ENCODE data around the gene EDEM1.

EDEM1 gene

GRCh38 chr3:5220667-5221431 lies 33.3 kb downstream of the EDEM1 start:
- peaks cover 22% of the 10 kb centered on the region for H3K36me3 ChIP-seq (ENCODE audit: insufficient read depth, insufficient read length, low read length)
- H3K27me3 ChIP-seq (ENCODE audit: insufficient read depth, insufficient read length): no peaks in the 10 kb centered on the region
- H3K9me3 ChIP-seq (ENCODE audit: insufficient read depth, low read length): no peaks in the 10 kb centered on the region
- TF ChIP-seq ZNF274 (IDR thresholded peaks at IDR 0.05; ENCODE audit: low read depth, low read length) (no peak), SUZ12 (IDR thresholded peaks at IDR 0.05; ENCODE audit: extremely low read depth, insufficient read depth, insufficient read length) (no peak), YY1 (IDR thresholded peaks at IDR 0.05; ENCODE audit: insufficient read depth, insufficient read length) (no peak)
- no peak for DNase-seq (ENCODE audit: low read depth, low spot score)
- no peak overlapping the region for H3K4me3 ChIP-seq (ENCODE audit: insufficient read length, low read depth)
- H3K4me1 ChIP-seq (ENCODE audit: insufficient read depth, insufficient read length): no peaks in the 10 kb centered on the region
- H3K9ac ChIP-seq (ENCODE audit: insufficient read length, low read depth): no peak overlapping the region

DNA sequence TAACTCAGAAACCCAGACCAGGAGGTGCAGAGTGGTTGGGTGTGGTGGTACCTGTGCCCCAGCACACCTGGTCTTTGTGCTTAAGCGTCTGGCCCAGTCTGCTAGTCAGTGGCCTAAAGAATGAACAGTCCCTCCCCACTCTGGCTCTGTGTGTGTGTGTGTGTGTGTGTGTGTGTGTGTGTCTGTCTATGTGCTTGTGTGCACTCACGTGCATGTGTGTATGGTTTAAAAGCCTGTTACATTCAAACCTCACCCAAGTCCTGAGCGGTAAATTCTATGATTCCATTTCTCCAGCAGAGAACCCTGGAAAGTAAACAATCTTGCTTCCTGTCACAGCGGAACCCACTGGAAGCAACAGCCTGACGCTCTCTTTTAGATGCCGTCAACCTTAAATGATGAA lies 34.2 kb downstream of the EDEM1 start:
- no peaks in the 10 kb centered on the region for H3K27me3 ChIP-seq (ENCODE audit: insufficient read depth, insufficient read length)
- TF ChIP-seq SUZ12 (IDR thresholded peaks at IDR 0.05; ENCODE audit: extremely low read depth, insufficient read depth, insufficient read length) (no peak), YY1 (IDR thresholded peaks at IDR 0.05; ENCODE audit: insufficient read depth, insufficient read length) (no peak), ZNF274 (IDR thresholded peaks at IDR 0.05; ENCODE audit: low read depth, low read length) (no peak)

GRCh38 chr3:5222283-5223005 lies 34.9 kb downstream of the EDEM1 start:
- Histone ChIP-seq H3K9ac (ENCODE audit: insufficient read length, low read depth) (no peak overlapping the region), H3K4me1 (ENCODE audit: insufficient read depth, insufficient read length) (no peaks in the 10 kb centered on the region), H3K27me3 (ENCODE audit: insufficient read depth, insufficient read length) (no peaks in the 10 kb centered on the region), H3K9me3 (ENCODE audit: insufficient read depth, low read length) (no peaks in the 10 kb centered on the region), H3K36me3 (ENCODE audit: insufficient read depth, insufficient read length, low read length) (peaks cover 8% of the 10 kb centered on the region), H3K4me3 (ENCODE audit: insufficient read length, low read depth) (no peak overlapping the region)
- TF ChIP-seq ZNF274 (IDR thresholded peaks at IDR 0.05; ENCODE audit: low read depth, low read length) (no peak), SUZ12 (IDR thresholded peaks at IDR 0.05; ENCODE audit: extremely low read depth, insufficient read depth, insufficient read length) (no peak), YY1 (IDR thresholded peaks at IDR 0.05; ENCODE audit: insufficient read depth, insufficient read length) (no peak)
- DNase-seq (ENCODE audit: low read depth, low spot score): no peak

More for the DNA sequence above, 34.2 kb downstream of the EDEM1 start:
- no peaks in the 10 kb centered on the region for H3K9me3 ChIP-seq (ENCODE audit: insufficient read depth, low read length)
- no peak overlapping the region for H3K9ac ChIP-seq (ENCODE audit: insufficient read length, low read depth)
- H3K36me3 ChIP-seq (ENCODE audit: insufficient read depth, insufficient read length, low read length): peaks cover 14% of the 10 kb centered on the region
- no peaks in the 10 kb centered on the region for H3K4me1 ChIP-seq (ENCODE audit: insufficient read depth, insufficient read length)
- H3K4me3 ChIP-seq (ENCODE audit: insufficient read length, low read depth): no peak overlapping the region
- no peak for DNase-seq (ENCODE audit: low read depth, low spot score)

DNA sequence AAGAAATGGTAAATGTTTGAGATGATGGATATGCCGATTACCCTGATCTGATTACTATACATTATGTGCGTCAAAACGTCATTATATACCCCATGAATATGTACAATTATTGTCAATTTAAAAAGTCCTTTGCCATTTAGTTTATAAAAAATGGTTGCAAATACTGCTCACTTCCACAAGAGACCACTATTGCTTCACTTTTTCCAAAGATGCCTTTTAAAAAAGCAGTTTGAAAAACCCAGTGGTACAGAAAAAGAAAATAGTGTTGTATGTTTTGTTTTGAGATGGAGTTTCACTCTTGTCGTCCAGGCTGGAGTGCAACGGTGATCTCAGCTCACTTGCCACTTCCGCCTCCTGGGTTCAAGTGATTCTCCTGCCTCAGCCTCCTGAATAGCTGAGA lies 39.3 kb downstream of the EDEM1 start:
- no peak for DNase-seq (ENCODE audit: low read depth, low spot score)
- Histone ChIP-seq H3K27me3 (ENCODE audit: insufficient read depth, insufficient read length) (no peaks in the 10 kb centered on the region), H3K4me1 (ENCODE audit: insufficient read depth, insufficient read length) (no peaks in the 10 kb centered on the region), H3K9ac (ENCODE audit: insufficient read length, low read depth) (no peak overlapping the region), H3K36me3 (ENCODE audit: insufficient read depth, insufficient read length, low read length) (no peaks in the 10 kb centered on the region), H3K9me3 (ENCODE audit: insufficient read depth, low read length) (no peaks in the 10 kb centered on the region), H3K4me3 (ENCODE audit: insufficient read length, low read depth) (no peak overlapping the region)
- no peak for TF ChIP-seq YY1 (IDR thresholded peaks at IDR 0.05; ENCODE audit: insufficient read depth, insufficient read length)
- no peak for TF ChIP-seq ZNF274 (IDR thresholded peaks at IDR 0.05; ENCODE audit: low read depth, low read length)
- TF ChIP-seq SUZ12 (IDR thresholded peaks at IDR 0.05; ENCODE audit: extremely low read depth, insufficient read depth, insufficient read length): no peak

DNA sequence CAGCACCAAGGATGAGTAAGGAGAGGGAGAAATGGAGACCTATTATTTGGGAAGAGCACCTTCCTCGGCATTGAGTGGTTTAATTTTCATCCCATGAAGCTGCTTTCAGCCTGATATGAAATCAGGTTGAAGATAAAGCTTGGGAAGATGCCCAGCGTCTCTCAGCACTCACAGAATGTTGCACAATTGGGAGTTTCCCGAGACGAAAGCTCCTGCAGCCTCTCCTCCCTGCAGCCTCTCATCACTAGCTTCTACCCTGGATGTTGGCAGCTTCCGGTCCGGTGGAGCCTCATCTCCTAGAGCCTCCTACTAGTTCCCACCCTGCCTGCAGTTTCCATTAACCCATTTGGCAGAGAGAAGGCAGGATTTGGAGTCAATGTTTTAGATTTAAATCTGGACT lies 40.3 kb downstream of the EDEM1 start:
- Histone ChIP-seq H3K27me3 (ENCODE audit: insufficient read depth, insufficient read length) (no peaks in the 10 kb centered on the region), H3K36me3 (ENCODE audit: insufficient read depth, insufficient read length, low read length) (no peaks in the 10 kb centered on the region), H3K9ac (ENCODE audit: insufficient read length, low read depth) (no peak overlapping the region), H3K9me3 (ENCODE audit: insufficient read depth, low read length) (no peaks in the 10 kb centered on the region), H3K4me1 (ENCODE audit: insufficient read depth, insufficient read length) (no peaks in the 10 kb centered on the region), H3K4me3 (ENCODE audit: insufficient read length, low read depth) (no peak overlapping the region)
- DNase-seq (ENCODE audit: low read depth, low spot score): no peak
- no peak for TF ChIP-seq ZNF274 (IDR thresholded peaks at IDR 0.05; ENCODE audit: low read depth, low read length)
- TF ChIP-seq SUZ12 (IDR thresholded peaks at IDR 0.05; ENCODE audit: extremely low read depth, insufficient read depth, insufficient read length): no peak
- TF ChIP-seq YY1 (IDR thresholded peaks at IDR 0.05; ENCODE audit: insufficient read depth, insufficient read length): no peak

- DNase-seq (ENCODE audit: low read depth, low spot score): no peak
- Histone ChIP-seq H3K4me3 (ENCODE audit: insufficient read length, low read depth) (no peak overlapping the region), H3K27me3 (ENCODE audit: insufficient read depth, insufficient read length) (no peaks in the 10 kb centered on the region)
Observed at GRCh38 chr3:5229414-5229813, 41.9 kb downstream of the EDEM1 start.

DNA sequence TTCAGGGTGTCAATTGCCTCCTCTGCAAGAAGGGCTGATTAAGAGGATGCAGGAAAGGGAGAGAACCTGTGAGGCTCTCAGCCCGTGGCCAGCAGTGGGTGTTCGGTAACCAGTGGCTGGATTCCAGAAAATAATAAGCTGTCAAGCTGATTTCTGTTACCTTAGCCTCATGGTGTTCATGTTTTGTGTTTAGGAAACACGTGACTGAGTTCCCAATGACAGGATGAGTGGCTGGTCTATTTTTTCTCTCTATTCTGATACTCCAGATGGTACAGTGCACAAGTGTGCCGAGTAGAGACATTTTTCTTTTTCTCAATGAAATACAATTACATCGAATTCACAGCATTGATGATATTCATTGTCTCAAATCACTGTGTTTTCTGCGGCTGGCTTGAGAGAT lies 43.6 kb downstream of the EDEM1 start:
- no peak overlapping the region for H3K9ac ChIP-seq (ENCODE audit: insufficient read length, low read depth)
- no peak overlapping the region for H3K4me3 ChIP-seq (ENCODE audit: insufficient read length, low read depth)
- no peak for DNase-seq (ENCODE audit: low read depth, low spot score)
- TF ChIP-seq ZNF274 (IDR thresholded peaks at IDR 0.05; ENCODE audit: low read depth, low read length) (no peak), YY1 (IDR thresholded peaks at IDR 0.05; ENCODE audit: insufficient read depth, insufficient read length) (no peak), SUZ12 (IDR thresholded peaks at IDR 0.05; ENCODE audit: extremely low read depth, insufficient read depth, insufficient read length) (no peak)
- no peaks in the 10 kb centered on the region for H3K9me3 ChIP-seq (ENCODE audit: insufficient read depth, low read length)
- no peaks in the 10 kb centered on the region for H3K36me3 ChIP-seq (ENCODE audit: insufficient read depth, insufficient read length, low read length)
- H3K27me3 ChIP-seq (ENCODE audit: insufficient read depth, insufficient read length): no peaks in the 10 kb centered on the region
- no peaks in the 10 kb centered on the region for H3K4me1 ChIP-seq (ENCODE audit: insufficient read depth, insufficient read length)

More at GRCh38 chr3:5229414-5229813, 41.9 kb downstream of the EDEM1 start:
- H3K9me3 ChIP-seq (ENCODE audit: insufficient read depth, low read length): no peaks in the 10 kb centered on the region
- TF ChIP-seq SUZ12 (IDR thresholded peaks at IDR 0.05; ENCODE audit: extremely low read depth, insufficient read depth, insufficient read length): no peak
- TF ChIP-seq ZNF274 (IDR thresholded peaks at IDR 0.05; ENCODE audit: low read depth, low read length): no peak
- TF ChIP-seq YY1 (IDR thresholded peaks at IDR 0.05; ENCODE audit: insufficient read depth, insufficient read length): no peak
- H3K36me3 ChIP-seq (ENCODE audit: insufficient read depth, insufficient read length, low read length): no peaks in the 10 kb centered on the region
- no peaks in the 10 kb centered on the region for H3K4me1 ChIP-seq (ENCODE audit: insufficient read depth, insufficient read length)
- H3K9ac ChIP-seq (ENCODE audit: insufficient read length, low read depth): no peak overlapping the region
